ENCODE measurements around the gene ACAD11. TPM values are rescaled to one million over a fixed set of nuclear protein-coding genes. Genes with fewer than 3 reads are reported as not detected.

Gene ACAD11
- total and polyA plus RNA-seq, 9 of the 15 experiments (the other 6 are each of a cell fraction or from before 2014, with no cell fraction given): 1.3 to 8.4 (median 4.0) TPM

DNA sequence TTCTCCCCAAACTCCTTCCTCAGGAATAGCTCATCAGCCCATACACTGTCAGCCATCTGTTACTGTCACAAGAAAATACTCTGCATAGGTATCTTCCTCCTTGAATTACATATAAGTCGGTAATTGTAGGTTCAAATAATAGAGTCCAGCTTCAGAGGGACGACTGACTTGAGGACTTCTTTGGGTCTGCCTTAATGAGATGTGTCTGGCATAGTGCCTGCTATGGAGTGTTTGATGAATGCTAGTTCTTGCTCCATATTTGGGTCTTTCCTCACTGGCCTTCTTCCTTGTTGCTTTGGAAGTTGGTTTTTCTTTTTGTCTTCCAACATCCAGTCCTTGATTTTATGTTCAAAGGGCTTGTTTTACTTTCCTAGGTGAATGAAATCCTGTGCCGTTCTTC, 129.0 kb downstream of the ACAD11 start:
- Histone ChIP-seq H3K4me3 (no peak overlapping the region), H3K4me2 (ENCODE audit: insufficient read depth, low read length) (no peak overlapping the region), H3K79me2 (ENCODE audit: control insufficient read depth, insufficient read depth, low read length) (no peaks in the 10 kb centered on the region), H3K9me3 (replicated peaks; ENCODE audit: control insufficient read depth, insufficient read depth, low read depth, low read length) (no peaks in the 10 kb centered on the region), H3K9me1 (ENCODE audit: control insufficient read depth, insufficient read depth, low read length) (no peaks in the 10 kb centered on the region), H4K20me1 (replicated peaks; ENCODE audit: control insufficient read depth, insufficient read depth, low read length) (no peaks in the 10 kb centered on the region), H3K4me1 (replicated peaks in 1 of 2; ENCODE audit: control insufficient read depth in 2 of 2, insufficient read depth in 2 of 2, low read length in 2 of 2) (no peaks in the 10 kb centered on the region), H3K27ac (ENCODE audit: extremely low read depth, low read depth, low read length) (no peak overlapping the region), H2AFZ (ENCODE audit: low read depth, low read length) (no peak overlapping the region), H3K27me3 (ENCODE audit: control insufficient read depth in 2 of 2, insufficient read depth in 2 of 2, low read length in 2 of 2) (no peaks in the 10 kb centered on the region), H3K36me3 (ENCODE audit: control insufficient read depth, insufficient read depth, low read length) (peaks cover 37% of the 10 kb centered on the region; the same call in 2 of the 3 replicates), H3K9ac (ENCODE audit: insufficient read depth in 1 of 2, low read depth in 2 of 2, low read length in 2 of 2) (no peak overlapping the region)
- DNase-seq (ENCODE audit: extremely low read depth in 1 of 4, low spot score in 3 of 4): no peak
- WGBS (ENCODE audit: insufficient coverage, low coverage, missing lambda C conversion rate): 44% methylated on average over 3 of the region's 3 CpGs
- TF ChIP-seq SIN3A (IDR thresholded peaks at IDR 0.05; ENCODE audit: borderline replicate concordance in 2 of 2, control insufficient read depth in 1 of 2, low read depth in 2 of 2, low read length in 2 of 2) (no peak), ZNF347 (CRISPR knock-in tag; IDR thresholded peaks at IDR 0.05; ENCODE audit: low read depth) (no peak), MAFK (IDR thresholded peaks at IDR 0.05; ENCODE audit: low read length) (no peak), HSF4 (CRISPR knock-in tag; IDR thresholded peaks at IDR 0.05; ENCODE audit: borderline replicate concordance) (no peak), ZSCAN29 (IDR thresholded peaks at IDR 0.05) (no peak), ZNF212 (CRISPR knock-in tag; IDR thresholded peaks at IDR 0.05) (no peak), NEUROD1 (IDR thresholded peaks at IDR 0.05; ENCODE audit: borderline replicate concordance, low read depth, low read length, partially characterized antibody) (no peak), FOSL1 (tag; conservative IDR thresholded peaks at IDR 0.05) (no peak), XRCC4 (IDR thresholded peaks at IDR 0.05; ENCODE audit: extremely low read depth, insufficient read depth, insufficient read length) (no peak)
- TF ChIP-seq, protein P1, sequence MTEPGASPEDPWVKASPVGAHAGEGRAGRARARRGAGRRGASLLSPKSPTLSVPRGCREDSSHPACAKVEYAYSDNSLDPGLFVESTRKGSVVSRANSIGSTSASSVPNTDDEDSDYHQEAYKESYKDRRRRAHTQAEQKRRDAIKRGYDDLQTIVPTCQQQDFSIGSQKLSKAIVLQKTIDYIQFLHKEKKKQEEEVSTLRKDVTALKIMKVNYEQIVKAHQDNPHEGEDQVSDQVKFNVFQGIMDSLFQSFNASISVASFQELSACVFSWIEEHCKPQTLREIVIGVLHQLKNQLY (CRISPR knock-in tag; conservative IDR thresholded peaks at IDR 0.05): no peak
- TF ChIP-seq, protein P2, sequence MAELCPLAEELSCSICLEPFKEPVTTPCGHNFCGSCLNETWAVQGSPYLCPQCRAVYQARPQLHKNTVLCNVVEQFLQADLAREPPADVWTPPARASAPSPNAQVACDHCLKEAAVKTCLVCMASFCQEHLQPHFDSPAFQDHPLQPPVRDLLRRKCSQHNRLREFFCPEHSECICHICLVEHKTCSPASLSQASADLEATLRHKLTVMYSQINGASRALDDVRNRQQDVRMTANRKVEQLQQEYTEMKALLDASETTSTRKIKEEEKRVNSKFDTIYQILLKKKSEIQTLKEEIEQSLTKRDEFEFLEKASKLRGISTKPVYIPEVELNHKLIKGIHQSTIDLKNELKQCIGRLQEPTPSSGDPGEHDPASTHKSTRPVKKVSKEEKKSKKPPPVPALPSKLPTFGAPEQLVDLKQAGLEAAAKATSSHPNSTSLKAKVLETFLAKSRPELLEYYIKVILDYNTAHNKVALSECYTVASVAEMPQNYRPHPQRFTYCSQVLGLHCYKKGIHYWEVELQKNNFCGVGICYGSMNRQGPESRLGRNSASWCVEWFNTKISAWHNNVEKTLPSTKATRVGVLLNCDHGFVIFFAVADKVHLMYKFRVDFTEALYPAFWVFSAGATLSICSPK (IDR thresholded peaks at IDR 0.05; ENCODE audit: borderline replicate concordance): no peak
- no peak for ATAC-seq
- in situ Hi-C loops (cut with MboI): no loop called here
- intact Hi-C loops (cut with micrococcal nuclease): no loop called here
- no peak for FAIRE-seq
- ChIA-PET POLR2A (interaction anchor here (0.8 kb wide), 1 partner anchor 880 kb away, joined by 4 read pairs; no protein-coding TSS in a partner anchor), CTCF (ENCODE audit: low intra/inter-chr PET ratio) (no interaction called here)
- no TSS peak for BruUV-seq (replicated peaks)
